GM19468 (cell line): ENCODE results near the gene DOCK3.
"Not testable (repeated sequence)": the region's sequence is repeated elsewhere in the genome, so short reads cannot be mapped to it uniquely, and the experiment has no call there.

Experiments
- ATAC-seq: cut with Tn5 transposase; IDR thresholded peaks from one replicate; pipeline ENCODE4 v1.9.1; 2021; ENCODE audit warnings: mild to moderate bottlenecking, moderate library complexity, moderate number of reproducible peaks; ENCODE audit not compliant: unreplicated experiment; ENCODE audit errors: extremely low read depth

The DOCK3 gene

DNA sequence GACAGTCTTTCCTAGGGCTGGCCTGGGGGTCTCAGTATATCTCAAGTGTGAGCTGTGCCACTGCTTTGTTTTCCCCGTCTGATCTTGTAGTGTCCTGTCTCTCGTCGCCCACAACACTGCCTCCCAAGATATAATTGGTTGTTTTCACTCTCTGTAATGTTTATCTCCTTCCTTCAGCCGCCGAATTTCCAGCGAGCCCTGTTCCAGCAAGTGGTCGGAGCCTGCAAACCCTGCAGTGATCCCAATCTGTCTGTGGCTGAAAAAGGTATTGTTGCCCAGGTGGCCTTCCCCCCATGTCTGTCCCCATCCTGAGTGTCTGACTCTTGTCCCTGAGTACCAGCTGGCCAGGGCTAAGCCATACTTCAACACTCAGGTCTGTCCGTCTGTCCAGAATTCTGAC lies 700.8 kb downstream of the DOCK3 start:
- no peak for ATAC-seq

DNA sequence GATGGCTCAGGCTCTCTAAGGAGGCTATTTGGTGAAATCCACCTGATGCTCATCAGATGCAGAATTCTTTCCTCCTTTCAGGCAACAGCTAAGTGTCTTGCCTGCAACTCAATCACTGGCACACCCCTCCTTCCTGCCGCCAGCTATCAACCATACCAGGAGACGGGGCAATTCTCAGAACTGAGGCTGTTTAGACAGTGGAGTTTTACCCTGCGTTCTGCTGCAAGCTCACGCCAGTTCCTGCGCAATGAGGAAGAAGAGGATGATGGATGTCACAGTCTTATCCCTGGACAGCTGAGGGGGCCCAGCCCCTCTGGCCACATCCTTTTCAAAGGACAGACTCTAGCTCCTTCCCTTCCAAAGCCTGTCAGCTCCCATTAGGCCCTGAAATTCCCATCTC lies 703.3 kb downstream of the DOCK3 start:
- ATAC-seq = no peak

DNA sequence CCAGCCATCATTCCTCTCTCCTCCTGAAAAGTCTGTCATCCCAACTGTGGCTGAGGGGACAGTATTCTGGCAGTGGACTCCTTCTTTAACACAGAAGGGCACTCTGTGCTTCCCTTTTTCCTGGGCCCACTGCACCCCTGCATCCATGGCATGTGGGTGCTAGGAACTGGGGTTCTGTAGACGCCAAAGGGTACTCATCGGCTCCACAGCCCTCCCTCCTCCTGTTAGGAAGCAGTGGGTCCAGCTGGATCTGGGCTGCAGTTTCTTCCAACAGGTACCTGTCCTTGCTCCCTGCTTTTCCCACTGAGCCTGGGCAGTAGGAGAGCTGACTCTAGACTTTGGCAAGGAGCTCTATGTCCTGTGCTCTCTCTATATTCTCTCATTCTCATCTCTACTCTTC lies 704.0 kb downstream of the DOCK3 start:
- no peak for ATAC-seq

DNA sequence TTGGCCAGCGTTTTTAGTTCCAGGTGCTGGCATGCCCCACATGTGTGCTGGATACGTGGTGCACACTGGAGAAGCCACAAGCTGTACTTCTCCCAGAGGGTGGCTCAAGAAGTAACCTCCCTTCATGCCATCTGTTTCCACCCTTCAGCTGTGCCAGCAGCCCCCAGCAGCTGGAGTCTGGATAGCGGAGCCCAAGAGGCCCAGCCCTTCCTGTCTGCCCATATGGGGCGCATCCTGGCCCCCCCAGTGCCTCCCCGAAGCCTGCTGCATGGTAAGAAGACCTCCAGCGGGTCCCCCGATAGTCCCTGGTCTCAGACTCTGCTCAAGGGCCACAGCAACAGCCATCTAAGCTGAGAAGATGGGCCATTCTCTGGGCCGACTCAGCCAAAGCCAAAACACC lies 704.6 kb downstream of the DOCK3 start:
- no peak for ATAC-seq

DNA sequence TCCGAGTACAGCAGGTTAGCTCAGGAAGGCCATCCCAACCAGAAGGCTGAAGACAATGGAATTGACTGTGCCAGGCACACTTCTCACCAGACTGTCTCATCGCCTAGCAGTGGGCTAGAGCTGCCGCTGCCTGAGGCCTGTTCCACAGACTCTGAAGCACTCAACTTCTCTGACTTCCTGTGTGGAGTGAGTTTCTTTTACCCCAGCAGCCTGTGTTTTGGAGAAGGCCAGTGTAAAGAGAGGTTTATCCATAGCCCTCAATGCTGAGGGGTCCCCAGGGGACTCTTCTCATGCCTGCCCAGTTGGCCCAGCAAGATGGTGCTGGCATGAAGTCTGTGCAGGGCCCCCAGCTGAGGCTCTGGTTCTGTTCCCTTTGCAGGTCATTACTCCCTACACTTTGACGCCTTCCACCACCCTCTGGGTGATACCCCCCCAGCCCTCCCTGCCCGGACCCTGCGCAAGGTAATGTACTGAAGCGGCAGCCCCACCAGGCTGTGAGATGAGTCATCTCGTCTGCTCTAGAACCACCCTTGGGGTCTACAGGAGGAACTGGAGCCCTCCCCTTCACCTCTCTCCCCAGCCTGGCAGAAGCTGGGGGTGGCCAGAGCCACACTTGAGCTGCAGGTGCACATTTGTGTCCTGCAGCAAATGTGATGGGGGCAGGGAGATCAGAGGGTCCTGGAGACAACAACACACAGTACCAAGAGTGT lies 705.2 kb downstream of the DOCK3 start:
- ATAC-seq = no peak

DNA sequence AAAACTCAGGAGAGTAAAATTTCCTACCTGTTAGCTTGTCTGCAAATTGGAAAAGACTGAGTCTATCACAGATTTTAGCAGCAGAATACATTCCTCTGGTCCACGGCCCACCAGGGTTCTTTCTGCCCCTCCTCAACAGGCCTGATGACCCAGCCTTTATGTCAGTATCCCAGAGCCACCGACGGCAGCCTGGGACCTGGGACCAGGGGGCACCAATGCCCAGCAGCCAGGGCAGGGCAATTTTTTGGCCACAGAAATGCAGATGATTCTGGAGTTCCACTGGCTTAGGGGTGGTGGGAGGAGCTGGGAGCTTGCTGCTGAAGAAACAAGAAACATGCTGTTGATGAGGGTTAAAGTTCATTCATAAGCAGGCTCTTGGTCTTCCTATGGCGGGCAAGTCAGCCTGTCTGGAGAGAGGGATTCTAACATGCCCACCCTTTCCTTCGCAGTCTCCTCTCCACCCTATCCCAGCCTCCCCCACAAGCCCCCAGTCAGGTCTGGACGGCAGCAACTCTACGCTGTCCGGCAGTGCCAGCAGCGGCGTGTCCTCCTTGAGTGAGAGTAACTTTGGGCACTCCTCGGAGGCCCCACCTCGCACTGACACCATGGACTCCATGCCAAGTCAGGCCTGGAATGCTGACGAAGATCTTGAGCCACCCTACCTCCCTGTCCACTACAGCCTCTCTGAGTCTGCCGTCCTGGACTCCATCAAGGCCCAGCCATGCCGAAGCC lies 706.0 kb downstream of the DOCK3 start:
- ATAC-seq = no peak

DNA sequence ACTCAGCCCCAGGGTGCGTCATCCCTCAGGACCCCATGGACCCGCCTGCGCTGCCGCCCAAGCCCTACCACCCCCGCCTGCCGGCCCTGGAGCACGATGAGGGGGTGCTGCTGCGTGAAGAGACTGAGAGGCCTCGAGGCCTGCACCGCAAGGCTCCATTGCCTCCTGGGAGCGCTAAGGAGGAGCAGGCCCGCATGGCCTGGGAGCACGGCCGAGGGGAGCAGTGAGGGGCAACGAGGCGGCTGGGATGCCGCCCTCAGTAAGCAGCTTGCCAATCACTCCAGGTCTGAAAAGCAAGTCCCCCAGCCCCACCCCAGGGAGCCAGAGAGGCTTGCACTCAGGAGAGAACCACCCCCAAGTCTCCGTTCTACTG lies 706.6 kb downstream of the DOCK3 start:
- ATAC-seq = no peak

DNA sequence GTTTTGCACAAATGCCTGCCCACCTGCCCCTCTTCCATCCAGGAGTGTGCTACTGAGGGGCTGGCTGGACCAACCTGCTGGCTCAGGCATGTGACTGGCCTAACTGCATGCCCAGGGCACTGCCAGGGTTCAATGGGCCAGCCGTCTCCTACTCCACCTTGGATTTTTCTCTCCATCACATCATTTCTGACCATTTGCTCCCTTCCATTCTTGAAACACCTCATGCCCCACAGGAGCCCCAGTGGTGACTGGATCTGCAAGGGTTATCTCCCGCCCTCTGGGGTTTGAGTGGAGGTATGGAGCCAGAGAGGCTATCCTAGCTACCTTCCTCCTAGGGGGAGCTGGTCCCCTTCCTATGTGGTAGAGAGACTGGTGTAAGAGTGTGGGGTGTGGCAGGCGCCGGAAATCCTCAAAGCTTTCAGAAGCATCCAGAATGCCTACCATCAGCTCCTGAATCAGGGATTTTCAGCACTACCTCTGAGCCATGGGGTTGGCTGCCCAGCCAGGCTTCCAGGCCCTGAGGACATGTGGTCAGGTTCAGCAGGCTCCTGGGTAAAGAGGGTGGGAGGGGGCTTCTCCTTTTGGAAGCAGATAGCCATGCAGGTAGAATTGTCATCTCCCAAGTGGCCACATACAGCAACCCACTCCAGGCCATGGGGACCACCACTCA lies 707.5 kb downstream of the DOCK3 start:
- no peak for ATAC-seq

DNA sequence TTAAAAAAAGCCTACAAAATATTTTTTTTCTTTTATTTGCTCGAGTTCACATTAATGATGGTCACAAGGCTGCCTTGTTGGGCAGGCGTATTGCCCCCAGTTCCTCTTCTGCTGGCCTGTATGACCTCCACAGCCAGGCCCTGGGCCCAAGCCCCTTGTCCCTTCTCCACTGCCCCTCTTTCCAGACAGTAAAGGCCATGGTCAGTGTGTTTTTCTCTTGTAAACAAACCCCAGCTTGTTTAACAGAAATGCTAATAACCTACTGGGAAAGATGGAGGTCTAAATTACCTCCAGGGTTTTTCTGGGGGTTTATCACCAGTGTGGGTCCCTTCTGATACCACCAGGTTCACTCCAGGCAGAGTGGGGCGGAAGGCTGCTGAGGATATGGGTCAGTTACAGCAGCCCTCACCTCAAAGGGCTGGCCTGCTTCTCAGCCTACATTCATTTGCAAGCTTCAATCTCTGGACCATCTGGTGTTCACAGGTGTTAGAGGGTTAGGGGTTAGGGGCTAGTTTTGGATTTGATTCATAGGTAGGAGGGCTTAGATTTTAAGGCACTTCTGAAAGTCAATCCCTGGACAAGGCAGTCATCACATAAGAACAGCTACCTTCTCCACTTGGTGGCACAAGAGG lies 708.3 kb downstream of the DOCK3 start:
- no peak for ATAC-seq

DNA sequence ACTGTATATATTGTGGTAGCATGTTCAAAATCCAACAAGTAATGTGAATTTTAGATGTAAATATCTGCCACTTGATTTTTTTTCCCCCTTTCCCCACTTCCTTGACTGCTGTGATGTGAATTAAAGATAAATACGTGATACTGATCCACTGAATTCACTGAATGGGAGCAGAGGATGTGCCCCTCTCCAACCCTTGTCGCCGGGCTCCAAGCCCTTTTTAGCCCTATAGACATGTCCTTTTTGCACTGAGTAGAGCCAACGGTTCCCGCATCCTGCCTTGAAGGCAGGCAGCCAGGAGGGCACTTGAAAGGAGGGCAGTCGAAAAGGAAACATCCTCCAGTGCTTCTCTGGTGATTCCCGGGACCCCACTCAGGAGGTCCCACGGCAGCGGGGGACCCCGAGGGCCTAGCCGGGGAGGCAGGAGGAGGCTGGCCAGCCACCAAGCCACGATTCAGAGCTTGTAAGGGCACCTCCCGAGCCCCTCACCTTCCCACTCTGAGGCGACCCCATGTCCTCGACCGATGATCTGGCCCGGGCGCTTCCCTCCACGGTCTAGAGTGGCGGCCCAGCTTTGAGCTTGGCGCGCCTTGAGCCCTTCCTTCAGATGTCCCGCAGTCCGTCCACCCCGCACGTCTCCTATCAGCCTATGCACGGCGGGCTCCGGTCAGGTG lies 709.5 kb downstream of the DOCK3 start:
- no peak for ATAC-seq

DNA sequence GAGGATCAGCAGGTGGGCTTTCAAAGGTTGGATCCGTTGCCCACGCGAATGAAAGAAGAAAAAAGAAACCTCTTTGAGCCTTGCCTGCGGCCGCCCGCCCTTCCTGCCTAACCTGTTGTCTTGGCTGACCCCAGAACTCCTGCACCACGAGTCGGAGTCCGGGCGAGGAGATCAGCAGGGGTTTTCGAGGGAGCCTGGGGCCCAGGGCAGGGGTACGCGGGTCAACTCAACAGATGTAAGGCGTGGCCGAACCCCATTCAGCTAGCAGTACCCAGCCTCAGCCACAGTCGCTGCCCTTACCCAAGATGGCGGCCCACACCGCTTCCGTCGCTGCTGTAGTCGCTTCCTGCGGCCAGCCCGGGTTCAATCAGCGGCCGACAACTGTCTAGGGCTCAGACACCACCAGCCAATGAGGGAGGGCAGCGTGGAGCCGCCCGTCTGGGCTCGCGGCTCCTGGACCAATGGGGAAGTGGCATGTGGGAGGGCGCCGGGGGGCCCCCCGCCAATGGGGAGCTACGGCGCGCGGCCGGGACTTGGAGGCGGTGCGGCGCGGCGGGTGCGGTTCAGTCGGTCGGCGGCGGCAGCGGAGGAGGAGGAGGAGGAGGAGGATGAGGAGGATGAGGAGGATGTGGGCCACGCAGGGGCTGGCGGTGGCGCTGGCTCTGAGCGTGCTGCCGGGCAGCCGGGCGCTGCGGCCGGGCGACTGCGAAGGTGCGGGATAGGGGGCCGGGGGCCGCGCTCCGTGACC lies 710.2 kb downstream of the DOCK3 start, which contains the start of gene MANF:
TSS of gene MANF (plus strand) at position 566 of the 748 bp plus-strand sequence. CDS start at position 618, 52 bp downstream.
- peak; percentile 89 for ATAC-seq

DNA sequence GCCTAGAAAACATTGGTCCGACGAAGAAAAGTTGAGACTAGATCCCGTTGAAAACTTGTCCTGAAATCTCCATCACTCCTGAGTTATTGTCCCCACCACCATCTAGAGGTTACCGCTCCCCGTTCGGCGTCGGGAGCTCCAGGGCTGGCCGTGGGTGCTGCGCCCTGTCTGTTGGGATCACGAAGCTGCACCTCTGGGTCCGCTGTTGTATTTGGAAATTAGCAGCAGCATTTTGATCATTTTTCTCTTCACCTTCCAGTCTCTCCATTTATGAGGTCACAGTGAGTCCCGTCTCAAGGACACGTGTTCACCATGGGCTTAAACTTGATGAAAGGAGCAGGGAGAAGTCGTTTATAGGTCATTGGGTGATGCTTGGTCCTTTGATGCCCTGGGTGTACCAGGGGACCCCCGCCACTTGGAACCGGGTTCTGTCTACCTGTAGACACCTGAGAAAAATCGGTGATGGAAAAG lies 710.9 kb downstream of the DOCK3 start:
- ATAC-seq = no peak

DNA sequence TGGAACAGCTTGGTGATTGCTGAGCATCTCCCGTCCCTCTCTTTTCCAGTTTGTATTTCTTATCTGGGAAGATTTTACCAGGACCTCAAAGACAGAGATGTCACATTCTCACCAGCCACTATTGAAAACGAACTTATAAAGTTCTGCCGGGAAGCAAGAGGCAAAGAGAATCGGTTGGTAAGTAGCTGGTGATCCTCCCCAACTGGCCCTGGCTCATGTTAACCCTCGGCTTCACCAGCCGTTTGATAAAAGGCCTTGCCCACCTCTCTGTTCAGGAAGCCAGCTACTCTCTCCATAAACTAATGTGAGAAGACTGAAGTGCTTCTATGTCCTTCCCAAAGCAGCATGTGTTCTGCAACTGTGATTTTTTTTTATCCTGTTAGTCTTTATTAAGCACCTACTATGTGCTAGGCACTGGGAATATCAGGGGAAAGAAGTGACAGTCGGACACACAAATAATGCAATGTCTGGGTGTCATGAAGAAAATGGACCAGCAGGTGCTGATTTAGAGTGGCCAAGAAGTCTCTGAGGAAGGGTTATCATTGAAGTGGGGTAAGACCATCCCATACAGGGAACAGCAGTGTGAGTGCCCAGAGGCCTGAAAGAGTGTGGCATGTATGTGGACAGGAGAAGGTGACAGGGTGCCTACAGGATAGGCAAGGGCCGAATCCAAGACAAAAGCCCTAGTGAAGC lies 711.6 kb downstream of the DOCK3 start:
- ATAC-seq = no peak

DNA sequence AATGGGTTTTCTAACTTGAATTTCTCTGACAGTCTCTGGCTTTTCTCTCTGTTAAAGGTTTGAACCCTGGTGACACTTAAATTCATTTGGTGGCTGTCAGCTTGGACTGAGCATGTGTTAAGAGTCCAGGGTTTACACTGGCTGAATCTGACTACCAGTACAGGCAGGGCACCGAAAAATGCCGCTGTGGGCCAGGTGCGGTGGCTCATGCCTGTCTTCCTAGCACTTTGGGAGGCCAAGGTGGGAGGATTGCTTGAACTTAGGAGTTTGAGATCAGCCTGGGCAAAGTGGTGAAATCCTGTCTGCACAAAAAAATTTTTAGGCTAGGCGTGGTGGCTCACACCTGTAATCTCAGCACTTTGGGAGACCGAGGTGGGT lies 712.1 kb downstream of the DOCK3 start:
- ATAC-seq = no peak

DNA sequence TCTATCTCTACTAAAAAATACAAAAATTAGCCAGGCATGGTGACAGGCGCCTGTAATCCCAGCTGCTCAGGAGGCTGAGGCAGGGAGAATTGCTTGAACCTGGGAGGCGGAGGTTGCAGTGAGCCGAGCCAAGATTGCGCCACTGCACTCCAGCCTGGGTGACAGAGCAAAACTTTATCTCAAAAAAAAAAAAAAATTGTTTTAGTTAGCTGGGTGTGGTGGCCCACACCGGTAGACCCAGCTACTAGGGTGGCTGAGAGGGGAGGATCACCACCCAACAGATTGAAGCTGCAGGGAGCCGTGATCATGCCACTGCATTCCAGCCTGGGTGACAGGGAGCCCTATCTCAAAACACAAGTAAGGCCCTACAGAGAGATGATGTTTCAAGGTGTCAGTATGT lies 712.6 kb downstream of the DOCK3 start:
- not testable (repeated sequence) for ATAC-seq

DNA sequence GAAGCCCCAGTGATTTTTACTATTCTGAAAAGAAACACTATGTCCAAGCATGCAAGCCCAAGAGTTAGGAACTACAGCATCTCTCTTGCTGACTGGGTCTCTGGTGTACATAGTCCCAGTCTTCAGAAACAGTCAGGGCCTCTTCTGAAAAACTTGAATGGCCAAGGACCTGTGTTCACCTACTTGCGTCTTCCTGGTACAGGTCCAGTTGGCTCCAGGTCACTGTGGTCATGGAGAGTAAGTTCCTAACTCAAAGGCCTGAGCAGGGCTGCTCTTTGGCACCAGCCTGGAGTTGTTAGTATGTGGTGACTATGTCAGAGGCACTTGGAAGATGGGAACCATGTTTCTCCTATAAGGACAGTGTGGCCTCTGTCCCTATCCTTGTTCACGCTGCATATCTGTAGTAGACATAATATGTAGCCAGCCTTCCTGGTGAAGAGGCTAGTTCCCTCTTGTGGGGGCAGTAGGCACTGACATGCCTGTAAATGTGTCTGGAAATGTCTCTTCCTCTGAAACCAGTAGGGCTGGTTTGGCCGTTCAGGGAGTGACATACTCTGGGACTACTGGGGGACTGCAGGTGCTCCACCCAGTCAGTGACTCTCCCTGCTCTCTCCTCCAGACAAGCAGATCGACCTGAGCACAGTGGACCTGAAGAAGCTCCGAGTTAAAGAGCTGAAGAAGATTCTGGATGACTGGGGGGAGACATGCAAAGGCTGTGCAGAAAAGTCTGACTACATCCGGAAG lies 713.7 kb downstream of the DOCK3 start:
- no peak for ATAC-seq

DNA sequence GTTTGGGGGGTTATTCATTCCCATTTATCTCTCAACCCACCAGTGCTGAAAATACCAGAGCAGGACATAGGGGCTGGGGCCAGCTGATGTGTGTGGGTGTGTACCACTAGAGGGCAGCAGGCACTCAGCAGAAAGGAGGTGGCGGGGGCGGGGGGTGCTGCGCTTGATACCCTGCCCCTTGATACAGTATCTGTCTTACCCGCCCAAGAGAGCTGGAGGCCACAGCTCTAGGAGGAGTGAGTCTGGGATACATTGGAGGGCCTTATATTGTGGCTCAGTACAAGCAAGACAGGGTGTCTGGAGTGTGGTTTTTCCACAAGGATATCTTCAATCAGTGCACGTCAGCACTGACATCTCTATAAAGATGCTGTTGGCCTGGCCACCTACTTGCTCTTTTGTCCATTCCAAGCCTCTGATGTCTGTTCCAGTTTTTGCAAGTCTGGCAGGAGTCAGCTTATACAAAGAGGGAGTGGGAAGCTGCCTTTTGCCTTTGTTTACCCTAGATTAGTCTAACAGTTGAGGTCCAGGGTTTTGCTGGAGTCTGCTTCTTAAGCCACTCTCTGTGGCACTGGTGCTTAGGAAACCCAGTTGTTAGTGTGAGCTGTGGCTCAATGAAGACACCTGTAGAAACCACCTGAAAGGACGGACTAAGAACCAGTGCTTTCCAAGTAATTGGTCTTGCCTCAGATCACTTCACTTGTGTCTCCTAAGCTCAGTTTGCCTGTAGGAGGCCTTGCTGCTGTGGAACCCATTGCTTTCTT lies 714.9 kb downstream of the DOCK3 start:
- ATAC-seq = no peak
